ENCODE results near the gene ATG9B.

- no peak for TF ChIP-seq CTCF (IDR thresholded peaks at IDR 0.05)
- TF ChIP-seq POLR2A (IDR thresholded peaks at IDR 0.05) = no peak
Observed at GRCh38 chr7:151015967-151016366, 8.3 kb downstream of the ATG9B start.
